Hepatocyte (in vitro differentiated cells): ENCODE data around the gene USH2A. TPM values are rescaled to one million over a fixed set of nuclear protein-coding genes. Genes with fewer than 3 reads are reported as not detected.

Experiments used
- DNase-seq: peaks from one replicate; pipeline ENCODE4 v3.0.0-alpha.2; 2016; ENCODE audit warnings: low spot score
- H2AFZ ChIP-seq: fragments of 200-600 bp; sonication (generic); 2 replicates; pipeline ENCODE4 v1.6.0; 2016; ENCODE audit warnings: antibody characterized with exemption, mild to moderate bottlenecking
- H3K27ac ChIP-seq: fragments of 200-600 bp; sonication (generic); 2 replicates; pipeline ENCODE4 v1.5.1; 2016; ENCODE audit warnings: mild to moderate bottlenecking
- H3K27me3 ChIP-seq: fragments of 200-600 bp; sonication (generic); 2 replicates; pipeline ENCODE4 v1.6.1; 2016
- H3K36me3 ChIP-seq: fragments of 200-600 bp; sonication (generic); replicated peaks from 2 replicates; pipeline ENCODE4 v1.5.1; 2016; ENCODE audit warnings: low read depth; ENCODE audit not compliant: insufficient read depth
- H3K4me1 ChIP-seq: fragments of 200-600 bp; sonication (generic); 2 replicates; pipeline ENCODE4 v1.5.1; 2016; ENCODE audit warnings: mild to moderate bottlenecking, moderate library complexity; ENCODE audit not compliant: insufficient read depth
- H3K4me2 ChIP-seq: fragments of 200-600 bp; sonication (generic); 2 replicates; pipeline ENCODE4 v1.6.0; 2016
- H3K4me3 ChIP-seq: fragments of 200-600 bp; sonication (generic); 2 replicates; pipeline ENCODE4 v1.5.1; 2016; ENCODE audit warnings: mild to moderate bottlenecking
- H3K79me2 ChIP-seq: fragments of 200-600 bp; sonication (generic); 2 replicates; pipeline ENCODE4 v1.6.0; 2017; ENCODE audit warnings: mild to moderate bottlenecking
- H3K9me2 ChIP-seq: fragments of 200-600 bp; sonication (generic); replicated peaks from 2 replicates; pipeline ENCODE4 v1.6.0; 2017; ENCODE audit warnings: mild to moderate bottlenecking; ENCODE audit not compliant: insufficient read depth
- H3K9me3 ChIP-seq: fragments of 200-600 bp; sonication (generic); 2 replicates; pipeline ENCODE4 v1.5.1; 2016; ENCODE audit warnings: low read depth, mild to moderate bottlenecking
- H4K20me1 ChIP-seq: fragments of 200-600 bp; sonication (generic); 2 replicates; pipeline ENCODE4 v1.6.0; 2016; ENCODE audit warnings: mild to moderate bottlenecking; ENCODE audit not compliant: insufficient read depth, poor library complexity, severe bottlenecking
- CTCF ChIP-seq: fragments of 200-600 bp; sonication (generic); IDR thresholded peaks from 2 replicates; pipeline ENCODE4 v1.5.1; 2016; ENCODE audit warnings: antibody characterized with exemption, mild to moderate bottlenecking; ENCODE audit not compliant: poor library complexity
- EZH2 ChIP-seq: fragments of 200-600 bp; sonication (generic); IDR thresholded peaks from 2 replicates; pipeline ENCODE4 v1.6.1; 2016; ENCODE audit warnings: antibody characterized with exemption, mild to moderate bottlenecking, borderline replicate concordance
- EZH2phosphoT487 ChIP-seq: fragments of 200-600 bp; sonication (generic); IDR thresholded peaks from one replicate; pipeline ENCODE4 v1.6.1; 2018; ENCODE audit warnings: antibody characterized with exemption, mild to moderate bottlenecking, low read depth, moderate library complexity; ENCODE audit not compliant: unreplicated experiment, severe bottlenecking
- WGBS: methylation state at CpG from one replicate; pipeline ENCODE4 v1.1.6; 2016; ENCODE audit warnings: low lambda C conversion rate; ENCODE audit errors: missing lambda C conversion rate; 5-methylcytosine and 5-hydroxymethylcytosine counted together
- polyA plus RNA-seq: library from polyadenylated mRNA; unstranded; fragments of >200 nt; fragmentation: Nextera tagmentation; extraction: Ambion mirVana; gene quantifications from 2 replicates; pipeline ENCODE4 v1.2.1, GENCODE V29; 2016
- total RNA-seq: library from RNA; depleted of rRNA; stranded (reverse); fragments of >200 nt; gene quantifications from 2 replicates; pipeline ENCODE4 v1.2.3, GENCODE V29; 2014

The USH2A gene
- total and polyA plus RNA-seq, 2 experiments from 2014 or later, result 0.07 TPM; not detected in 1

DNA sequence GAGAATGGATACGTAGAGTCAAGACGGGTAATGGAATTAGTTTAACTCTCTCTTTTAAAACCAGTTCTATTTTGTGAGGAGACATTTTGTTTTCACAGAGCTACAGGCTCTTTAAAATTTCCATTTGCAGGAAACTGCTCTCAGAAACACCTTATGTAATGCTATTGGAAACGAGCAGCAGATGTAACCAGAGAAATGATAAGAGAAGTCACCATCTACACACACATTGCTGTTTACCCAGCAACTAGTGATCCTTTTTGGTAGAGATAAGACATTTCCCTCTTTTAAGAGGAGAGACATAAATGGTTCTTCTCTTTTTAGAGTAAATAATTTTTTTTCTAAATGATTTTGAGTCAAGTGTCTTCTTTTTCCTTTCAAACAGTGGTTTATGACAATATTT lies 775.5 kb downstream of the USH2A start:
- no peaks in the 10 kb centered on the region for H3K36me3 ChIP-seq
- H3K4me1 ChIP-seq, result no peaks in the 10 kb centered on the region
- no peak overlapping the region for H3K4me2 ChIP-seq
- peaks cover 3% of the 10 kb centered on the region for H3K9me2 ChIP-seq
- no peaks in the 10 kb centered on the region for H3K79me2 ChIP-seq
- 60% methylated on average over 3 of the region's 3 CpGs for WGBS
- no peak overlapping the region for H3K27ac ChIP-seq
- no peak overlapping the region for H3K4me3 ChIP-seq
- DNase-seq, result no peak
- H2AFZ ChIP-seq, result no peak overlapping the region
- TF ChIP-seq CTCF (no peak), EZH2phosphoT487 (no peak), EZH2 (no peak)
- H3K27me3 ChIP-seq, result no peaks in the 10 kb centered on the region
- no peaks in the 10 kb centered on the region for H4K20me1 ChIP-seq
- H3K9me3 ChIP-seq, result no peaks in the 10 kb centered on the region

DNA sequence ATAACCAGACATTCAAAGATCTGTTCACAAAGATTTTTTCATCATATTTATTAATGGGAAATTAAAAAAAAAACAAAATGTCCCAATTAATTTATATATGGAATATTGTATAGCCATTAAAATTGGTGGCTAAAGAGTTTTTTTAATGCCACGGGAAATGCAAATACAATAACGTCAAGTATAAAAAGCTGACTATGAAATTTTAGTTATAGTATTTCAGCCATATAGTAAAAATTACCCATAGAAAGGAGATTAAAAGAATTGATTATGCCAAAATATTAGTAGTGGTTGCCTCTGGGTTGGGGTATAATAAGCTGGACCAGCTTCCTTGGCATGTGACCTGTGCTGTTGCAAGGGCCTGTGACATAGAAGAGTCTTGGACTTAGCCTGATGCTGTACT lies 777.4 kb downstream of the USH2A start:
- Histone ChIP-seq H3K4me3 (no peak overlapping the region), H3K27ac (no peak overlapping the region), H2AFZ (no peak overlapping the region), H4K20me1 (no peaks in the 10 kb centered on the region), H3K9me3 (no peaks in the 10 kb centered on the region), H3K4me1 (no peaks in the 10 kb centered on the region), H3K9me2 (peaks cover 3% of the 10 kb centered on the region), H3K4me2 (no peak overlapping the region), H3K27me3 (no peaks in the 10 kb centered on the region), H3K36me3 (no peaks in the 10 kb centered on the region), H3K79me2 (no peaks in the 10 kb centered on the region)
- no peak for TF ChIP-seq EZH2
- no peak for TF ChIP-seq EZH2phosphoT487
- no peak for TF ChIP-seq CTCF
- no peak for DNase-seq
- WGBS, result 99% methylated on average over 2 of the region's 2 CpGs

DNA sequence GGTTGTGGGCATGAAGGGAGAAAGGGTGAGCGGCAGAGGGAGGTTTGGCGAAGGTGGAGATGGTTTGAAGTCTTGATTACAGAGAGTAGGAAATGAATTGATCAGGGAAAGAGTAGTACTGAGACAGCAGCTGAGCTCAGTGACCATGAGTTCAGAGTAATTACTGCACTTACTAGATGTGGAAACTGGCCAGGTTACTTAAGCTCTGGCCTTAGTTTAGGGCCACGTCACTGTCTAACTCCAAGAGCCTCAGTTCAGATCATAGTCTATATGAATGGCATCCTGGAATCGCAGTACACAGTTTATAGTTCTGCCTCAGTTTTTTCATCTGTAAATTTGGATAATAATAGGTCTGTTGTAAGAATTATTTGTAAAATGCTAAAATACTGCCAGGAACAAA lies 778.1 kb downstream of the USH2A start:
- no peaks in the 10 kb centered on the region for H4K20me1 ChIP-seq
- no peaks in the 10 kb centered on the region for H3K36me3 ChIP-seq
- no peaks in the 10 kb centered on the region for H3K27me3 ChIP-seq
- no peak for TF ChIP-seq EZH2phosphoT487
- no peak for TF ChIP-seq CTCF
- no peak for TF ChIP-seq EZH2
- 92% methylated on average over 4 of the region's 4 CpGs for WGBS
- peaks cover 3% of the 10 kb centered on the region for H3K9me2 ChIP-seq
- H3K79me2 ChIP-seq, result no peaks in the 10 kb centered on the region
- no peaks in the 10 kb centered on the region for H3K4me1 ChIP-seq
- no peak overlapping the region for H3K4me2 ChIP-seq
- H3K27ac ChIP-seq, result no peak overlapping the region
- H3K9me3 ChIP-seq, result no peaks in the 10 kb centered on the region
- no peak for DNase-seq
- H2AFZ ChIP-seq, result no peak overlapping the region
- H3K4me3 ChIP-seq, result no peak overlapping the region
